ENCODE data around the gene BCAR1.

Gene BCAR1

DNA sequence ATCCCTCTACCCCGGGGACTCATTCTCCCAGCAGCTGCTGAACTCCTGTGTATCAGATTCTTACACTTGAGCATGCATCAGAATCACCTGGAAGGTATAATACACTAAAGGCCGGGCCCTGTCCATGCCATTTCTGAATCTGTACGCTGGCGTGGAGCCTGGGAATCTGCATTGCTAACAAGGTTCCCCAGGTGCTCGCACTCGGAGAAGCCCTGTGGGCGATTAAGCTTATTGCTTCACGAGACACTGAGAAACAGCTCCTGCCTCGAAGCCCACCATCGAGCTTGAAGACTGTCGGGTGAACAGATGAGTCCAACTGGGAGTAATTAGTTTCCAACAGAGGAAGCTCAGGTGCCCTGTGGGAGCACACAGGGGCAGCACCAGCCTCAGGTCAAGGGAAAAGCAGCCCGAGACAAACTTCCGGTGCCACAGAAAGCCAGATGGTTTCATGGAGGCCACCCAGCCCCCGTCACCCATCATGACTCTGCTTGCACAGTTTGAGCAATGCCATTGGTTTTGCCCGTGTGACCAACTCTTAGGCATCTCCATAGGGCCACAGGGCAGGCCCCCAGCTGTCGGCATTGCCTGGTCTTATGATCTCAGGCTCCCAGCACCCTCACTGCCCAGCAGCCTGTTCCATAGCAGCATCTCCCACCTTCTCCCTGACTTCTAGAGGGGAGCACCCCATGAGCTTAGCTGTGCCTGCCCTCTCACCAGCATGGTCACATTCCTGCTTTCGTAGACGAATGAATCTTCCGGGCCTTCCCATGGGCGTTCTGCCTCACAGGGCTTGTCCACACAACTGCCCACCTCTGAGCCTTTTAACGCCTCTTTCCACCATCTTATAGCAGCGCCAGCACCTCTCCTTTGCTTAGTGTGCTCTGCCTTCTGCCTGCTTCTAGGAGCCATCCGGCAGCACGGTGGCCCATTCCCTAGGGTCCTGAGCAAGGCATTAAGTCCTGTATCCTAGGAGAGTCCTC, 55.3 kb downstream of the BCAR1 start:
- Mint-ChIP-seq H3K36me3 (no peaks in the 10 kb centered on the region), H3K4me1 (peaks cover 6 to 26% of the 10 kb centered on the region in 2 donors), H3K9me3 (no peaks in the 10 kb centered on the region), H3K4me3 (no peak overlapping the region), H3K27ac (no peak overlapping the region), H3K27me3 (peaks cover 59 to 71% of the 10 kb centered on the region in 2 donors)
- DNase-seq (no peak), ATAC-seq (replicated peaks) (no peak)

GRCh38 chr16:75193730-75194444, 57.5 kb downstream of the BCAR1 start:
- H3K27ac Mint-ChIP-seq, result no peak overlapping the region
- no peaks in the 10 kb centered on the region for H3K36me3 Mint-ChIP-seq
- no peak overlapping the region for H3K4me3 Mint-ChIP-seq
- peaks cover 59 to 71% of the 10 kb centered on the region in 2 donors for H3K27me3 Mint-ChIP-seq
- no peak for ATAC-seq (replicated peaks)
- no peak for DNase-seq
- H3K9me3 Mint-ChIP-seq, result no peaks in the 10 kb centered on the region
- peaks cover 0 to 10% of the 10 kb centered on the region in 2 donors for H3K4me1 Mint-ChIP-seq

DNA sequence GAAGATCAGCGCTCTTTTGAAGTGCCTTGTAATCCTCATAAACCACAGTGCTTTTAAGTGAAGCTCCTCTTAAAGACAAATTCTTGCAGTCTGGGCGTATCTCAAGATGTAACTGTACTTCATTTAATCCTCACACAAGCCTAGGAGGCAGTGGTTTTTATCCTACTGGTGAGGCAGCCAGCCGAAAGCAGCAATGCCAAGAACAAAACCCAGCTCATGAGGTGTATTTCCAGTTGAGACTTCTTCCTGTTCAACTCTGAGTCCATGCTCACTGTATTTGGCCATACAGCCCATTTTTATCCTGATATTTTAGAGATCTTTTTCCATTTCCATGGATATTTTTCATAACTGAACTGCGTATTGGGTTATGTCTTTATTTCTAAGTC, 58.2 kb downstream of the BCAR1 start:
- peaks cover 0 to 8% of the 10 kb centered on the region in 2 donors for H3K4me1 Mint-ChIP-seq
- peaks cover 55 to 73% of the 10 kb centered on the region in 2 donors for H3K27me3 Mint-ChIP-seq
- H3K27ac Mint-ChIP-seq, result no peak overlapping the region
- no peak overlapping the region for H3K4me3 Mint-ChIP-seq
- ATAC-seq (replicated peaks), result no peak
- no peaks in the 10 kb centered on the region for H3K36me3 Mint-ChIP-seq
- H3K9me3 Mint-ChIP-seq, result no peaks in the 10 kb centered on the region
- no peak for DNase-seq

DNA sequence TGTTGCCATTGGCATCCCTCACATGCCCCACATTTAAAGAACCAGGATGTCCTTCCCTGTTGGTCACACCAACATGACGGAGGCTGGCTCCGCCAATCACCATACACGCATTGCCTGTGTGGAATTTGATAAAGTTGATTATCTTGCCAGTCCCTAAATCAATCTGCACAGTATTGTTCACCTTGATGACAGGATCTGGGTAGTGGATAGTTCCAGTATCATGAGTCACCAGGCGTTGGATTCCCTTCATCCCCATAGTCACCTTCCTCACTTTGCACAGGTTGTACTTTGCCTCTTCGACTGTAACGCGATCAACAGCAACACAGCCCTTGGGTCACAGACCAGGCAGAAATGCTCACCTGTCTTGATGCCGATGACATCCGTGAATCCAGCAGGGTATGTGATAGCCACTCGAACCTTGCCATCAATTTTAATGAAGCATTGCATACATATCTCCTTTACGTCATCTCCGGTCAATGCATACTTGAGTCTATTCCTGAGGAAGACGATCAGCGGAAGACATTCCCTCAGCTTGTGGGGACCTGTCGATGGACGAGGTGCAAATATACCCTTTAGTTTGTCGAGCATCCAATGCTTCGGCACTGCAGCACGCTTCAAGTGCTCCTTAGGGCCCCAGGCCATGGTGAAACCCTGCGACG, 58.7 kb downstream of the BCAR1 start:
- no peak overlapping the region for H3K27ac Mint-ChIP-seq
- DNase-seq (no peak), ATAC-seq (replicated peaks) (no peak)
- peaks cover 0 to under 1% of the 10 kb centered on the region in 2 donors for H3K9me3 Mint-ChIP-seq
- H3K27me3 Mint-ChIP-seq, result peaks cover 51 to 69% of the 10 kb centered on the region in 2 donors
- peaks cover 0 to 3% of the 10 kb centered on the region in 2 donors for H3K4me1 Mint-ChIP-seq
- no peaks in the 10 kb centered on the region for H3K36me3 Mint-ChIP-seq
- no peak overlapping the region for H3K4me3 Mint-ChIP-seq

GRCh38 chr16:75189638-75190245, 61.7 kb downstream of the BCAR1 start:
- H3K27me3 Mint-ChIP-seq, result peaks cover 49 to 63% of the 10 kb centered on the region in 2 donors
- H3K4me1 Mint-ChIP-seq, result no peaks in the 10 kb centered on the region
- DNase-seq, result no peak
- no peak overlapping the region for H3K4me3 Mint-ChIP-seq
- H3K27ac Mint-ChIP-seq, result no peak overlapping the region
- no peaks in the 10 kb centered on the region for H3K36me3 Mint-ChIP-seq
- no peak for ATAC-seq (replicated peaks)
- H3K9me3 Mint-ChIP-seq, result peaks cover 0 to 3% of the 10 kb centered on the region in 2 donors

- DNase-seq, result no peak
- H3K4me1 Mint-ChIP-seq, result no peaks in the 10 kb centered on the region
- H3K27me3 Mint-ChIP-seq, result peaks cover 45 to 58% of the 10 kb centered on the region in 2 donors
- H3K9me3 Mint-ChIP-seq, result peaks cover 0 to 3% of the 10 kb centered on the region in 2 donors
- H3K27ac Mint-ChIP-seq, result no peak overlapping the region
- H3K4me3 Mint-ChIP-seq, result no peak overlapping the region
- no peak for ATAC-seq (replicated peaks)
- no peaks in the 10 kb centered on the region for H3K36me3 Mint-ChIP-seq
Measured at GRCh38 chr16:75188832-75189477, 62.5 kb downstream of the BCAR1 start.

GRCh38 chr16:75181630-75182029, 69.8 kb downstream of the BCAR1 start:
- Mint-ChIP-seq H3K27me3 (peaks cover 23 to 35% of the 10 kb centered on the region in 2 donors), H3K9me3 (peaks cover 7% of the 10 kb centered on the region in 2 donors), H3K4me1 (no peaks in the 10 kb centered on the region), H3K27ac (no peak overlapping the region), H3K36me3 (peaks cover 2 to 4% of the 10 kb centered on the region in 2 donors), H3K4me3 (no peak overlapping the region)
- DNase-seq, result no peak
- no peak for ATAC-seq (replicated peaks)

GRCh38 chr16:75179208-75179607, 72.2 kb downstream of the BCAR1 start:
- Mint-ChIP-seq H3K36me3 (peaks cover 12 to 18% of the 10 kb centered on the region in 2 donors), H3K27ac (no peak overlapping the region), H3K9me3 (peaks cover 19 to 21% of the 10 kb centered on the region in 2 donors), H3K27me3 (peaks cover 11 to 16% of the 10 kb centered on the region in 2 donors), H3K4me1 (no peaks in the 10 kb centered on the region), H3K4me3 (no peak overlapping the region)
- ATAC-seq (replicated peaks) (no peak), DNase-seq (no peak)
